ENCODE measurements around the gene STAT4.

STAT4 gene

DNA sequence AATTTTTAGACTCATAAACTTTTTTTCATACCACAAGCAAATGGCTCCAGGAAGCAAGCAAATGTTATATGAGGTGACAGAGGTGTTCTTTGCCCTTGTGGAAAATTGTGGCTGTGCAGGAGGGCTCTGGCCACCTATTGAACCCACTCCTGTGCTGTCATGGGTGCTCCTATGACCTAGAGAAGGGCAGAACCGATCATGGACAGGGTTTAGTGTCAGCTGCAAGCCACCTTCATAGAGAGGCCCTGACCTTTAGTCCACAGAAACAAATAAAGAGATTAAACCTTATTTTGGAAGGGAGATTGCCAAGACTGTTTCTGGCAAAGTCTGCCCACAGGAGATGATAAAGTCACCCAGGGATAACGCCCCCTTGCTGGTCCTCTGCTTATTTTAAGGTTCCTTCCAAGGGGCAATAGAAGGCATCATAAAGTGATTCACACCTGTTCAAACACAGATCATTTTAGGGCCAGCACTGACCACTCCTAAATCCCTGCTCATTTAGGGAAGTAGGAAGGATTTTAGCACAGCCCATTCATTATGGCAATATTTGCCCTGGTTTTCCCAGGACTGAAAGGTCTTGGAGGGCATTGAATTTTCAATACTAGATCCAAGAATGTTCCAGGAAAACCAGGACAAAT lies 26.1 kb upstream of the STAT4 start:
- DNase-seq (ENCODE audit: low read depth in 1 of 2, low spot score in 1 of 2), result no peak

GRCh38 chr2:191176305-191176704 lies 25.5 kb upstream of the STAT4 start:
- DNase-seq (ENCODE audit: low read depth in 1 of 2, low spot score in 1 of 2), result no peak

GRCh38 chr2:191174442-191174841 lies 23.6 kb upstream of the STAT4 start:
- no peak for DNase-seq (ENCODE audit: low read depth in 1 of 2, low spot score in 1 of 2)

GRCh38 chr2:191173206-191173605 lies 22.4 kb upstream of the STAT4 start:
- DNase-seq (ENCODE audit: low read depth in 1 of 2, low spot score in 1 of 2), result no peak

- no peak for DNase-seq (ENCODE audit: low read depth in 1 of 2, low spot score in 1 of 2)
These were observed 21.0 kb upstream of the STAT4 start for GRCh38 chr2:191171708-191172355.

GRCh38 chr2:191171286-191171685 lies 20.5 kb upstream of the STAT4 start:
- DNase-seq (ENCODE audit: low read depth in 1 of 2, low spot score in 1 of 2), result no peak

DNA sequence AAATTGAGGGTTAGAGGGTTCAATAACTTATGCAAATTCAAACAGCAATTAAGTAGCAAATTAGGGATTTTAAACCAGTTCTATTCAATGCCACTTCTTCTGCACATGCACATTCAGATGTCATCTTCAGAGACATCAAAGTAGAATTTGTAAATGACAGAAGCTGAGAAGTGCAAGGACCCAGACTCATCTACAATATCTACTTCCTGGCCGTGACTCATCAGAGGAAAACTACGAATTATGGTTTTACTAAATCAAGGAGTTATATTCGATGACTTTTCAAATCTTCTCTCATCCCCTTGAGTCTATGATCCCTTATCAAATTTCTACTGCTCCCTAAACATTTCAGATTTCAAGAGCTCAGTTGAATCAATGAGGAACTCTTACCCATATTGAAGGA lies 20.0 kb upstream of the STAT4 start:
- no peak for DNase-seq (ENCODE audit: low read depth in 1 of 2, low spot score in 1 of 2)

DNA sequence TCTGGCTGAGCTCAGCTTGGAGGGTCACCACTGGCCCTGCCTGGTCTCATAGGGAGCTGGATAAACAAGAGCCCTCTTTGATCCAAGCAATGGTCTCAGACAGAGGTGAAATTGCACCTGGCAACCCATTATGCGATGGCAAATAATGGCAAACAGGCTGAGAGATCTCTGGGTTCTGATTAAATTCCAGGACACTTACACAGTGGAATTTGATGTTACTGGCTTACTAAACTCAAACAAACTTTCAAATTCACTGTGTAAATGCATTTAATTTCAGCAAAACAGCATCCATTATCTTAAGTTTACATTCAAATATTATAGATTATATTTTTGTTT lies 19.5 kb upstream of the STAT4 start:
- no peak for DNase-seq (ENCODE audit: low read depth in 1 of 2, low spot score in 1 of 2)

GRCh38 chr2:191169456-191170300 lies 18.9 kb upstream of the STAT4 start:
- no peak for DNase-seq (ENCODE audit: low read depth in 1 of 2, low spot score in 1 of 2)

DNA sequence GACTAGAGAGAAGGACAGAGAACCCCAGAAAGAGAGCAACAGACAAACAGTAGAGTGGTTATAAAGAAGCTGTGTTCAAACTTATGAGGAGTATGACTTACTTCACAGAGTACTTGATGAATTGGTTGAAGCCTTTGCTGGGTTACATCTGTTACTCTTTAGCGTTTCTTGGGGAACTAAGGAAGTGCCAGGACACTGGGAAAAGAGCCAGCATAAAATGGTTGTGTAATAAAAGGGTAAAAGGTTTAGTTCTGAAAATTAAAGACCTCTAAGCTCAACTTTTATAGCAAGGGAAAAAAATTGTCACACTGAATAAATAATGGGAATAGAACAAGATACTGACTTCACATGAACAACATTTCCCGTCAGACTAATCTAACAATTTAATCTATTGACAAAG lies 17.0 kb upstream of the STAT4 start:
- no peak for DNase-seq (ENCODE audit: low read depth in 1 of 2, low spot score in 1 of 2)

DNA sequence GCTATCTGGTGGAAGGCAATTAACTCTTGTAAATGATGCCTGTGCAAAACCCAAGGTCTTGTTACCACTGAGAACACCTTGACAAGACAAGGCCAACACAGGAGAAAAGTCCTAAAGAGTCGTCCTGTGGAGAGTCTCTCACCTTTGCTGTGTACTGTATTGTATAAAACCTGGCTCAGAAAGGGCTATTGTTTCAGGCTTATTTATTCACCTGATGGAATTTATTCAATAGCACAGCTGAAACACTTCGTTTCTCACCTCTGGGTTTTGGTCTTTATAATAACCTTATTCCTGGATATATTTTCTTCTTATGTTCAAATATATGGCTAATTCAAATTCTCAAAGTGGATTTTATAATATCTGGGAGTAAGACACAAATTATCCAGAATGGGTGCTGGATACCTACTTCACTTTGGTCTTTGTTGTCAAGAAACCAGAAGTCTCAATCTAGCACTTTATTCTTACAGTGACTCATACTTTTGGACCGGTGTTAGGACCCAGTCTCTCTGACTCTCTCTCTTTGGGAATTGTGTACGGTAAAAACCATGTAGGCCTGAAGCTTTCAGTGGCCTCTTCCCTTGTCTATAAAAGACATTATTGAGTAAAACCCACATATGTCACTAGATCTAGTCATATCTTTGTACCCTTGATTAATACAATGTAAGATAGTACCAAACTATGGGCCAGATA lies 16.1 kb upstream of the STAT4 start:
- DNase-seq (ENCODE audit: low read depth in 1 of 2, low spot score in 1 of 2), result no peak

DNA sequence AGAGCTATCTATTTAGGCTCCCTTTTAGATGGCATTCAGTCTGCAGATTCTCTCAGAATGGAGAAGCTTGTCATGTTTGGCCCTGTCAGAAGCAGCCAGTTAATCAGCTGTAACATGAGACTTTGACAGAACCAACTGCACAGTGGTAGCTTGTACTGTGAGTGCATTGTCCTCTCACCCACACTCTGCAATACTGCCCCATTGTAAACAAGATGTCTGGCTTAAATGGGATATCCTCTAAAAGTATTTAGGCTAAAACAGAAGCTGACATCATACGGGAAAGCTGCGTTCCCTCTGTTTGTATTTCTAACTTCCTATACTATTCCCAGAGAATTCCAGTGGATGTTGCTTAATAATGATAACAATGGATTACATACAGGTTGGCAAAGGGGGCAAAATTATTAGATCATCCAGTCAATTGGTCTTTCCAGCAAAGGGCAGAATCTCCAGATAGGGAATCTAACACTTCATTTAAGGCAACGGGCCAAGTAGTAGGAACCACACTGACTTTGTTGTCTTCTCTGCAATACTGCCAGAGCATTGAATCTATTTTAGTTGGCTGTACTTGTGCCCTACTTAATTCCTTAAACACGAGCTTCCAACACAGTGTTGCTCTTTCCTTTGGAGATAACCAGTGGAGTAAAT lies 15.4 kb upstream of the STAT4 start:
- DNase-seq (ENCODE audit: low read depth in 1 of 2, low spot score in 1 of 2), result no peak

DNA sequence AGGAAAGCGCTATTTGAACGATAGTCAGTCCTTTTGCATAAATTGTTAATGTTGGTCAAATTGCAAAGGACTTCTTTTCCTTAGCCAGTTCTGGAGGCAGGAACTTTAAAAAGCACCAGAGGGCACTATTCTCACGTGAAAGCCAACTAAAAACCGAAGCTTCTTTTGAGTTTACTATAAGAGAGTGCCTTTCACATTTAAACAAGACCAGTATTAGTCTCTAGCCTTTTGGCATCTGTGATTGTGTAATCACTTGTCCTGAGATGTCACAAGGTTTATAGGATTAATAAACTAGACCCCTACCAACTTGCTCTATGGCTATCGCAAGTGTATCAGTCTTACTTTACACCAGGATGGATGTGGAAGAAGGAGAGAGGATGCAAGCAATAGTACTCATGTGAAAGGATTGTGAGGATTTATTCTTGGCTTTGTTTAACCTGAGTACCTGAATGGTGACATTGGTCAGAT lies 14.4 kb upstream of the STAT4 start:
- no peak for DNase-seq (ENCODE audit: low read depth in 1 of 2, low spot score in 1 of 2)

GRCh38 chr2:191158747-191159146 lies 8.0 kb upstream of the STAT4 start:
- DNase-seq (ENCODE audit: low read depth in 1 of 2, low spot score in 1 of 2), result no peak

DNA sequence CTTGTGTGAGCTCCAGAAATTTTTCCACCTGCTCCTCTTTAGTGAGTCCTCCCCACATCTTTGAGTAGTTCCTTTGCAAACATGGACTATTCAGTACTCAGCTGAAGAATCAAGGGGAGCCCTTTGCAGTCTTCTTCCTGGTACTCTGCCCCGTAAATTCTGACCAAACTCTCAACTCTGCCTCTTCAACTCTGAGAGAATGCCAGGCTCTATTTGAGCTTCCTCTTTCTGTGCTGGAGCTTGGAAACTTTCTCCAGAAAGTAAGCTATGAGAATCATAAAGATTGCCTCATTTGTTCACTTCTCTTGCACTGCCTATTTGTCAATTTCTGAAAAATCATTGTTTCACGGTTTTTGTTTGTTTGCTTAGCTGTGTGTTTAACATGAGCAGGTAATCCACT lies 7.4 kb upstream of the STAT4 start:
- DNase-seq (ENCODE audit: low read depth in 1 of 2, low spot score in 1 of 2), result no peak

DNA sequence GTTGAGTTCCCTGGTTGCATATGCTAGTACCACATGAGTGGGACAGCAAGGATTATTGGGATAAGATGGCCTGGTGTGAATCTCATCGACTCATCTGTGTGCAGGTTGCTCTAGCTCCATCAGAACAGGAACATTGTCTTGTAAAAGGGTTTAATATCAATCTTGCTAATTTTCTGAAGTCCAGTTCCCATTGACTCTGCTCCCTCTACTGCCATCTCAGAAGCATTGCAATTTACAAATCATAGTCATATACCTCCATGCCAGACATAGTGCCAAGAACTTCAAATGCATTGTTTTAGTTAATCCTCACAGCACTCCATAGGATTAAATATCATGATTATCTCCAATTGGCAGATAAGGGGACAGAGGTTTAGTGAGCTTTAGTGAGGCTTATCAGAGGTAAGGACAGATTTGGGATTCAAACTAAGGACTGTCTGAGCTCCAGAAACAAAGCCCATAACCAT lies 4.8 kb upstream of the STAT4 start:
- no peak for DNase-seq (ENCODE audit: low read depth in 1 of 2, low spot score in 1 of 2)

- DNase-seq (ENCODE audit: low read depth in 1 of 2, low spot score in 1 of 2), result no peak
These were observed 2.9 kb upstream of the STAT4 start for GRCh38 chr2:191153716-191154115.

DNA sequence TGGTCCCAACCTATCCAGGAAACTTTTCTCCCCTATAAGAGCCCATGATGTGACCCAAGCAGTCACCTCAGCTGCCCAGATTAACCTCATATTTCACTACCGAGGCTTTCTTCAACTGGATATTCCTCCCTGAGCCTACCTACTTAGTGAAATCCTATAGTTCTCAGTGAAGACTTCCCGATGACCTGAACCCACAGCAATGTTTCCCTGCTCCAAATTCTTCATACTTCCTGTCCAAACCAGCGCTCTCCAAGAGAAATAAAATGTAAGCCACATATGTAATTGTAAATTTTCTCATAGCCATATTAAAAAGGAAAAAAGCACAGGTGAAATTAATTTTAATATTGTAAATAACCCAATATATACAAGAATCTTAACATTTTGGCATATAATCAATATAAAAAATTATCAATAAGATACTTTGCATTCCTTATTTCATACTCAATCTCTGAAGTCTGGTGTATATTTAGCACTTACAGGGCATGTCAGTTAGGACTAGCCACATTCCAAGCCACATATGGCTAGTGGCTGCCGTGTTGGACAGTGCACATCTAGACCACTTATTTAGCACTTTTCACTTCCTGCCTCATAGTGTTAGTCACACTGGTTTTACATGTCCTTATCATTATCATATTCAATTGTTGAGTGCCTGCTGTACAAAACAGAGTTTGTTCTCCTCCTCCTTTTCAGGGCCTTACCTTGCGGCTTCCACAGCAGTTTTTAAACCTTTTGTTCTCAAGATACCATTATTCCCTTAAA lies 1.9 kb upstream of the STAT4 start:
- DNase-seq (ENCODE audit: low read depth in 1 of 2, low spot score in 1 of 2), result no peak

DNA sequence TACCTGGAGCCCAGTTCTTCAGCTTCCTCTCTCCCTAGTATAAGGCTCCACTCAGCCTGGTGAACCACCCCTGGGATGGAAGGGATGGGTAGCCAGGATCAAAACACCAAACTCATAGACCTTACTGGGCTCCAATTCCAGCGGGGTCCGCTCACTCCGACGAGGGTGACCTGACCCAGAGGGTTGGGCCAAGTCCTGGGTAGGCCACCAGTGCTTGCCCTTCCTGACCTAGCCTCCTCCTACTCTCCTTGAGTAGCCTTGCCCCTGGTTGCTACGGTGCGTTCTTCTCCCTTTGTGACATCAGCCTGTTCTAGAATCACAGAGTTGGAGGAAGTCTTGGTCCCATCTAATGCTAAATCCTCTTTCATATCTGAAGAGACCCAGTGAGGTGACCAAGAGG lies 537 bp upstream of the STAT4 start:
- peak in 1 of 2 donors; percentile 2 for DNase-seq (ENCODE audit: low read depth in 1 of 2, low spot score in 1 of 2)

GRCh38 chr2:191150230-191150599 lies 579 bp downstream of the STAT4 start:
- DNase-seq (ENCODE audit: low read depth in 1 of 2, low spot score in 1 of 2), result no peak
